GM18873 (cell line): ENCODE measurements around the gene TRMU.
"Not testable (repeated sequence)": the region's sequence is repeated elsewhere in the genome, so short reads cannot be mapped to it uniquely, and the experiment has no call there.

ENCODE experiments used
- ATAC-seq: cut with Tn5 transposase; IDR thresholded peaks from one replicate; pipeline ENCODE4 v1.9.1; 2021; ENCODE audit warnings: mild to moderate bottlenecking, moderate library complexity, moderate number of reproducible peaks; ENCODE audit not compliant: unreplicated experiment, low FRiP score

Gene TRMU

GRCh38 chr22:46379066-46379930, 43.8 kb downstream of the TRMU start:
- ATAC-seq = no peak

GRCh38 chr22:46380069-46380468, 44.6 kb downstream of the TRMU start:
- ATAC-seq = no peak

- ATAC-seq = no peak
Measured at GRCh38 chr22:46380581-46380980, 45.1 kb downstream of the TRMU start.

GRCh38 chr22:46381142-46381541, 45.6 kb downstream of the TRMU start:
- no peak for ATAC-seq

GRCh38 chr22:46381731-46382130, 46.2 kb downstream of the TRMU start:
- ATAC-seq = no peak

- no peak for ATAC-seq
Measured at GRCh38 chr22:46382524-46382923, 47.0 kb downstream of the TRMU start.

- no peak for ATAC-seq
Measured at GRCh38 chr22:46386312-46386711, 50.8 kb downstream of the TRMU start.

GRCh38 chr22:46387748-46388147, 52.2 kb downstream of the TRMU start:
- ATAC-seq = no peak

- no peak for ATAC-seq
Measured at GRCh38 chr22:46388647-46389046, 53.1 kb downstream of the TRMU start.

- ATAC-seq = no peak
Measured at GRCh38 chr22:46389081-46389480, 53.6 kb downstream of the TRMU start.

GRCh38 chr22:46390105-46390651, 54.7 kb downstream of the TRMU start:
- ATAC-seq = no peak

- no peak for ATAC-seq
Measured at GRCh38 chr22:46390652-46391301, 55.3 kb downstream of the TRMU start.

- ATAC-seq = no peak
Measured at GRCh38 chr22:46391486-46392136, 56.1 kb downstream of the TRMU start.

GRCh38 chr22:46392137-46392844, 56.8 kb downstream of the TRMU start:
- no peak for ATAC-seq

GRCh38 chr22:46393873-46394272, 58.4 kb downstream of the TRMU start:
- ATAC-seq = no peak

- no peak for ATAC-seq
Measured at GRCh38 chr22:46394622-46395021, 59.1 kb downstream of the TRMU start.

- no peak for ATAC-seq
Measured at GRCh38 chr22:46395145-46395544, 59.6 kb downstream of the TRMU start.

- ATAC-seq = not testable (repeated sequence)
Measured at GRCh38 chr22:46397049-46397448, 61.5 kb downstream of the TRMU start.

GRCh38 chr22:46397514-46397913, 62.0 kb downstream of the TRMU start:
- ATAC-seq = no peak

GRCh38 chr22:46397951-46398350, 62.4 kb downstream of the TRMU start:
- no peak for ATAC-seq
